Liver (tissue), 3 donors: Measurements from ENCODE around the gene SEMA5A.

ENCODE experiments used
- CTCF ChIP-seq: fragments of 150-350 bp; IDR thresholded peaks from 2 replicates; pipeline ENCODE4 v1.5.1; 2017; ENCODE audit warnings: improper control_type of control experiment, low read depth, low read length; ENCODE audit not compliant: missing input control
- MAX ChIP-seq: IDR thresholded peaks from 2 replicates; pipeline ENCODE4 v1.6.1; 2016; ENCODE audit warnings: antibody characterized with exemption
- RAD21 ChIP-seq, 2 donors: IDR thresholded peaks; 2 replicates each; pipeline ENCODE4 v1.6.1; 2016; ENCODE audit warnings: antibody characterized with exemption in 2 of 2, mild to moderate bottlenecking in 2 of 2
- RXRA ChIP-seq, 2 donors: IDR thresholded peaks; 2 replicates each; pipeline ENCODE4 v1.6.1; 2017 to 2018; ENCODE audit warnings: antibody characterized with exemption in 2 of 2, mild to moderate bottlenecking in 1 of 2
- TAF1 ChIP-seq: conservative IDR thresholded peaks from 2 replicates; pipeline ENCODE4 v1.6.1; 2016; ENCODE audit warnings: antibody characterized with exemption, mild to moderate bottlenecking
- TF ChIP-seq, protein P1 (sequence below): IDR thresholded peaks from 2 replicates; pipeline ENCODE4 v1.6.1; 2016; ENCODE audit warnings: antibody characterized with exemption
- TF ChIP-seq, protein P2 (sequence below): IDR thresholded peaks from 2 replicates; pipeline ENCODE4 v1.6.1; 2016; ENCODE audit warnings: antibody characterized with exemption, mild to moderate bottlenecking
- donor health status: healthy.
- donor health status: healthy.

- no peak for TF ChIP-seq CTCF
- no peak for TF ChIP-seq TAF1
- TF ChIP-seq, protein P1, sequence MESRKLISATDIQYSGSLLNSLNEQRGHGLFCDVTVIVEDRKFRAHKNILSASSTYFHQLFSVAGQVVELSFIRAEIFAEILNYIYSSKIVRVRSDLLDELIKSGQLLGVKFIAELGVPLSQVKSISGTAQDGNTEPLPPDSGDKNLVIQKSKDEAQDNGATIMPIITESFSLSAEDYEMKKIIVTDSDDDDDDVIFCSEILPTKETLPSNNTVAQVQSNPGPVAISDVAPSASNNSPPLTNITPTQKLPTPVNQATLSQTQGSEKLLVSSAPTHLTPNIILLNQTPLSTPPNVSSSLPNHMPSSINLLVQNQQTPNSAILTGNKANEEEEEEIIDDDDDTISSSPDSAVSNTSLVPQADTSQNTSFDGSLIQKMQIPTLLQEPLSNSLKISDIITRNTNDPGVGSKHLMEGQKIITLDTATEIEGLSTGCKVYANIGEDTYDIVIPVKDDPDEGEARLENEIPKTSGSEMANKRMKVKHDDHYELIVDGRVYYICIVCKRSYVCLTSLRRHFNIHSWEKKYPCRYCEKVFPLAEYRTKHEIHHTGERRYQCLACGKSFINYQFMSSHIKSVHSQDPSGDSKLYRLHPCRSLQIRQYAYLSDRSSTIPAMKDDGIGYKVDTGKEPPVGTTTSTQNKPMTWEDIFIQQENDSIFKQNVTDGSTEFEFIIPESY, result no peak
- TF ChIP-seq RXRA (IDR thresholded peaks at IDR 0.05), result no peak
- no peak for TF ChIP-seq MAX
- TF ChIP-seq, protein P2, sequence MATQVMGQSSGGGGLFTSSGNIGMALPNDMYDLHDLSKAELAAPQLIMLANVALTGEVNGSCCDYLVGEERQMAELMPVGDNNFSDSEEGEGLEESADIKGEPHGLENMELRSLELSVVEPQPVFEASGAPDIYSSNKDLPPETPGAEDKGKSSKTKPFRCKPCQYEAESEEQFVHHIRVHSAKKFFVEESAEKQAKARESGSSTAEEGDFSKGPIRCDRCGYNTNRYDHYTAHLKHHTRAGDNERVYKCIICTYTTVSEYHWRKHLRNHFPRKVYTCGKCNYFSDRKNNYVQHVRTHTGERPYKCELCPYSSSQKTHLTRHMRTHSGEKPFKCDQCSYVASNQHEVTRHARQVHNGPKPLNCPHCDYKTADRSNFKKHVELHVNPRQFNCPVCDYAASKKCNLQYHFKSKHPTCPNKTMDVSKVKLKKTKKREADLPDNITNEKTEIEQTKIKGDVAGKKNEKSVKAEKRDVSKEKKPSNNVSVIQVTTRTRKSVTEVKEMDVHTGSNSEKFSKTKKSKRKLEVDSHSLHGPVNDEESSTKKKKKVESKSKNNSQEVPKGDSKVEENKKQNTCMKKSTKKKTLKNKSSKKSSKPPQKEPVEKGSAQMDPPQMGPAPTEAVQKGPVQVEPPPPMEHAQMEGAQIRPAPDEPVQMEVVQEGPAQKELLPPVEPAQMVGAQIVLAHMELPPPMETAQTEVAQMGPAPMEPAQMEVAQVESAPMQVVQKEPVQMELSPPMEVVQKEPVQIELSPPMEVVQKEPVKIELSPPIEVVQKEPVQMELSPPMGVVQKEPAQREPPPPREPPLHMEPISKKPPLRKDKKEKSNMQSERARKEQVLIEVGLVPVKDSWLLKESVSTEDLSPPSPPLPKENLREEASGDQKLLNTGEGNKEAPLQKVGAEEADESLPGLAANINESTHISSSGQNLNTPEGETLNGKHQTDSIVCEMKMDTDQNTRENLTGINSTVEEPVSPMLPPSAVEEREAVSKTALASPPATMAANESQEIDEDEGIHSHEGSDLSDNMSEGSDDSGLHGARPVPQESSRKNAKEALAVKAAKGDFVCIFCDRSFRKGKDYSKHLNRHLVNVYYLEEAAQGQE, result no peak
- TF ChIP-seq RAD21 (IDR thresholded peaks at IDR 0.05), result no peak
Measured at GRCh38 chr5:9543311-9543920, 2.5 kb downstream of the SEMA5A start.
